Memory B cell (primary cell): Measurements from ENCODE around the gene UBE2I.
"Not testable (repeated sequence)": the region's sequence is repeated elsewhere in the genome, so short reads cannot be mapped to it uniquely, and the experiment has no call there.

Source experiments
- ATAC-seq: fragments of 150-1000 bp; cut with Tn5 transposase; 2 replicates; pipeline ENCODE4 v1.10.0; 2021; ENCODE audit warnings: low read depth, mild to moderate bottlenecking, moderate library complexity
- DNase-seq, 2 donors: peaks; one replicate each; pipeline ENCODE4 v3.0.0; 2022; ENCODE audit warnings: low spot score in 2 of 2
- H3K27ac Mint-ChIP-seq: one replicate; pipeline ENCODE4 v1.8.0; 2022; ENCODE audit warnings: mild to moderate bottlenecking, moderate library complexity, mixed read lengths
- H3K27me3 Mint-ChIP-seq: one replicate; pipeline ENCODE4 v1.8.0; 2022; ENCODE audit warnings: mixed read lengths
- H3K36me3 Mint-ChIP-seq: one replicate; pipeline ENCODE4 v1.8.0; 2022; ENCODE audit warnings: mild to moderate bottlenecking, mixed read lengths
- H3K4me1 Mint-ChIP-seq: one replicate; pipeline ENCODE4 v1.8.0; 2022; ENCODE audit warnings: mixed read lengths
- H3K4me3 Mint-ChIP-seq: one replicate; pipeline ENCODE4 v1.8.0; 2022; ENCODE audit warnings: mild to moderate bottlenecking, moderate library complexity, mixed read lengths
- H3K9me3 Mint-ChIP-seq: one replicate; pipeline ENCODE4 v1.8.0; 2022; ENCODE audit warnings: mixed read lengths

Gene UBE2I

DNA sequence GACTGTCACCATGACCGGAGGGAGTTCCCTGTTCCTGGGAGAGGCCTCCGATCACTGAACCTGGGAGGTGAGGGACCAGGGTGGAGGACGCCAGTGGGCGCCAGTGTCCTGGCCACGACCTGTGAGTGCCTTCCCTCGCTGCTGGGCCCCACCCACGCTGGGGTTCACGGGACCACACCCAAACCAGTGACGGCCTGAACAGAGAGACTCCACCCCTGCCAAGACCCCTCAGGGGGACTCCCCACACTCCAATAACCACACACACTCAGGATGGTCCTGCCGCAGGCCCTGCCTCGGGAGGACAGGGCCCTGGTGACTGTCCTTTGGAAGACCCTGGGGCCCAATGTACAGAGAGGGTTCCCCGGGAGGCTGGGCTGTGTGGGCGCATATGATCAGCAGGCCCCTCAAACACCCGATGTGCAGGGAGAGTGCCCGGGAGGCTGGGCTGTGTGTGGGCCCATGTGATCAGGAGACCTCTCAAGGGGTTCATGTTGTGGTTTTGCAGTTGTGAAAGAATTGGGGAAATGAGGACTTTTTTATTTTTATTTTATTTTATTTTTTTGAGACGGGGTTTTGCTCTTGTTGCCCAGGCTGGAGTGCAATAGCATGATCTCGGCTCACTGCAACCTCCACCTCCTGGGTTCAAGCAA, 27.0 kb upstream of the UBE2I start:
- Mint-ChIP-seq H3K4me3 (no peak overlapping the region), H3K36me3 (no peaks in the 10 kb centered on the region), H3K9me3 (no peaks in the 10 kb centered on the region), H3K27ac (no peak overlapping the region), H3K4me1 (peaks cover 2% of the 10 kb centered on the region), H3K27me3 (peaks cover 13% of the 10 kb centered on the region)
- ATAC-seq: peak; percentile 56
- DNase-seq: no peak

DNA sequence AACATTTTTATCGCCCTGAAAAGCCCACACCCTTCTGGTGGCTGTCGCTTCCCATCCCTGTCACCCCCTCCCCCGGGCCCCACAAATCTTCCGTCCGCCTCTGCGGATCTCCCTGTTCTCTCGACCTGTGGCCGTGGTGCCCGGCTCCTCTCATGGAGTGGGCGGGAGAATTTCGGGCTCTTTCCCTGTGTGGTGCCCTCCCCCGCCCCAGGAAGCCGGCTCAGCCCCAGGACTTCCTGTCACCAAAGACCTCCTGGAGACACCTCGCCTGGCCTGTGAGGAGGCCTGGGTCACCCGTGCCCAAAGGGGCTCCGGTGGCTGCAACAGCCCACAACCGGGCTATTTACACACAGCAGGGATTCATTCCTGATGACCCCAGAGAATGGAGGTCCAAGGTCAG, 26.1 kb upstream of the UBE2I start:
- DNase-seq (no peak), ATAC-seq (no peak)
- Mint-ChIP-seq H3K36me3 (no peaks in the 10 kb centered on the region), H3K9me3 (no peaks in the 10 kb centered on the region), H3K4me3 (no peak overlapping the region), H3K27ac (no peak overlapping the region), H3K27me3 (peaks cover 12% of the 10 kb centered on the region), H3K4me1 (peaks cover 2% of the 10 kb centered on the region)

DNA sequence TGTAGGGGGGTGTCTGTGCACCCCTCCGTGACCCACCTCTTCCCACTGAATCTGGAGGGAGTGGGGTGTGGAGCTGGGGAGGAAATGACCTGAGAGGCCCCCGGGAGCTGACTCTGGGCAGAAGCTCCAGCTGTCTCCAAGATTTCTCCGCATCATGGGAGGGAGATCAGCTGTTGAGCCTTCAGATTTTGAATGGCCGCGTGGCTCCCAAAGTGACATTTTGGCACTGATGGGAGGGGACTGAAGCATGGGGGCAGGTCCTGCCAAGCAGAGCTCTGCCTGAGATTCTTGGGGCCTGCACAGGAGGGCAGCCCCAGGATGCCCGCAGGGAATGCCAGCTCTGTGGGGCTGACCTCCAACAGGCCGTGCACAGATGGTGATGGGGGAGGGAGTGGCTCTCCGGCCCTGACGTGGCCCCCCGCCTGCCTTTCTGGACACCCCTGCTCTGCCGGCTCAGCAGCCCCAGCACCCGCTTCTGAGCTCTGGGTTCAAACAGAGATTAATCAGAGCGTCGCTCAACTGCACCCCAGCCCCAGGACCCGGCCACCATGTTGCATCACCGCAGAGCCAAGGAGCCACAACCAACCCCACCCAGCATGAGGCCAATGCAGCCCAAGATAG, 25.3 kb upstream of the UBE2I start:
- Mint-ChIP-seq H3K27ac (no peak overlapping the region), H3K36me3 (no peaks in the 10 kb centered on the region), H3K27me3 (peaks cover 15% of the 10 kb centered on the region), H3K4me1 (peaks cover 2% of the 10 kb centered on the region), H3K9me3 (no peaks in the 10 kb centered on the region), H3K4me3 (no peak overlapping the region)
- DNase-seq: no peak
- no peak for ATAC-seq

DNA sequence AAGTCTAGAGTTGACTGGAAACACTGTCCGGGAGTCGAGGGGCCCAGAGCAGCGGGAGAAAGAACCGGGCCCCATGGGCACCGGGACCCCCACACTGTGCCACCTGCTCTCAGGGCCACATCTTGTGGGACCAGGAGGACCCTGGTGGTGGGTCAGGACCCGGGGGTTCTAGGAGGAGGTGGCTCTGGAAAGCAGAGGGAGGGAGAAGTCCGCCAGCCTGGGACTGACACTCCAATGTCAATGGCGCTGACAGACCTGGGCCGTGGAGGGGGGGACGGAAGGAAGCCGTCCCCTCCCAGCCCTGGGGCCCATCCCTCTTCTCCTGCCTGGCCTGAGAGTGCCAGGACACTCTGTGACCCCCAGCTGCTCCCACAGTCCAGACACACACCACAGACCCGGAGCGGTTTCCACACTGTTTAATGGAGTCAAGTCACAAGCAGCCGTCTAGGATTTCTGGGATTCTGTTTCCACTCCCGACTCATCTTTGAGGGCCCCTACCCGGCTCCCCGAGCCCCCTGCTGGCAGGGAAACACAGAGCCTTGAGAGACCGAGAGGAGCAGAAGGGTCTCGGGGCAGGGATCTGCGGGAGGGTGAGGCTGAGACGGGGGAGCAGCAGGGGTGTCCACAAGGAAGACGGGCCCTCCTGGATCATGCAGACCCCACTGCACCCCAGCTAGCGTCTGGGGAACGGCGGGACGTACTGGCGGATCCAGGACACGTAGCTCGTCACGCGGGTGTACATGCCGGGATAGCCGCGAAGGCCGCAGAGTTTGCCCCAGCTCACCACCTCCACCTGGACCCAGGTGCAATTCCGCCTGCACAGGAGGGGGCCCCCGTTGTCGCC, 23.5 kb upstream of the UBE2I start:
- Mint-ChIP-seq H3K4me3 (no peak overlapping the region), H3K27ac (no peak overlapping the region), H3K4me1 (peaks cover 2% of the 10 kb centered on the region), H3K27me3 (peaks cover 14% of the 10 kb centered on the region), H3K9me3 (no peaks in the 10 kb centered on the region), H3K36me3 (no peaks in the 10 kb centered on the region)
- no peak for DNase-seq
- ATAC-seq: no peak

DNA sequence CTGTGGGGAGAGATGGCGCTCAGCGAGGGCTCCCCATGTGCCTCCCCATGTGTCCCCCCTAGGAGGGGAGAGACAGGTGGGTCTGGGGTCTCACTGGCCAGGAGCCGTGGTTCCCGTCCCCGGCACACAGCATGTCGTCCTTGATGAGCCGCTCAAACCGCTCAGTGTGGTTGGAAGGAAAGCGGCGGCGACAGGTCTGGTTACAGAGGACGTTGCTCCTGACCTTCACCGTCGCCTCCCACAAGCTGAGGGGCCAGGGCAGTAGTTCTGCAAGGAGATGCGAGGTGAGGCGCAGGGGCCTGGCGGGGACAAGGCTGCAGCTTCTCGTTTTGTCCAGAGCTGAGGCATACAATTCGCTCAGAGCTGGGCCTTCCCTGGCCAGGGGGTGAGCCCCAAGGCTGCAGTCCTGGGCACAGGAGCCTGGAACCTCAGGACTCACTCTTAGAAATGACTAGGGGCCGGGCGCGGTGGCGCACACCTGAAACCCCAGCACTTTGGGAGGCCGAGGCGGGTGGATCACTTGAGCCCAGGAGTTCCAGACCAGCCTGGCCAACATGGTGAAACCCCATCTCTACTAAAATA, 22.8 kb upstream of the UBE2I start:
- Mint-ChIP-seq H3K27me3 (peaks cover 14% of the 10 kb centered on the region), H3K36me3 (no peaks in the 10 kb centered on the region), H3K4me1 (peaks cover 2% of the 10 kb centered on the region), H3K4me3 (no peak overlapping the region), H3K27ac (no peak overlapping the region), H3K9me3 (no peaks in the 10 kb centered on the region)
- ATAC-seq (no peak), DNase-seq (no peak)

DNA sequence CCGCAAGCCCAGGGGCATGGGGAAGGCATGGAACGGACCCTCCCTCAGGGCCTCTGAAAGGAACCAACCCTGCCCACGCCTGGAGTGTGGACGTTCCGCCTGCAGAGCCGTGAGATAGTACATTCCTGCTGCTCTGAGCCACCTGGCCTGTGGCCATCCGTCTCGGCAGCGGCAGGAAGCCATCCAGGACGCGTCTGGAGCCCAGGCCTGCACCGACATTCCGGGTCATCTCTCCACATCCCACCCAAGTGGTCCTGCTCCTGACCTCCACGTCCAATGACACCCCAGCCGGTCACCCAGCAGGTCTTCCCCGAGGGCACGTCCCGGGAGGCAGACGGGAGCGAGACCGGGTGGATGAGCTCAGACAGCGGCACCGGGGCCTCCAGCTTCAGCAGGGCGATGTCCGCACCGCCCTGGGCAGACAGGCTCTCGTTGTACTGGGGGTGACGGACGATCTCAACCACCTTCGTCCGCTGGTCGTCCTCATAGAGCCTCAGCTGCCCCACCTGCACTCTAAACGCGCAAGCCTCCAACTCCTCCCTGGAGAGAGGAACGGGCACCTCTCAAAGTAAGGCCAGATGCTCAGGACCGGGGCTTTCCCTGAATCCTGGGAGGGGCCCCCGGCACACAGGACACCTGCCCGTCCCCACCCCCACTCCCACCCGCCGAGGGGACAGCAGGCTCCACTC, 21.3 kb upstream of the UBE2I start:
- Mint-ChIP-seq H3K4me3 (no peak overlapping the region), H3K36me3 (no peaks in the 10 kb centered on the region), H3K27me3 (peaks cover 16% of the 10 kb centered on the region), H3K4me1 (peaks cover 2% of the 10 kb centered on the region), H3K9me3 (no peaks in the 10 kb centered on the region), H3K27ac (no peak overlapping the region)
- no peak for DNase-seq
- ATAC-seq: no peak

DNA sequence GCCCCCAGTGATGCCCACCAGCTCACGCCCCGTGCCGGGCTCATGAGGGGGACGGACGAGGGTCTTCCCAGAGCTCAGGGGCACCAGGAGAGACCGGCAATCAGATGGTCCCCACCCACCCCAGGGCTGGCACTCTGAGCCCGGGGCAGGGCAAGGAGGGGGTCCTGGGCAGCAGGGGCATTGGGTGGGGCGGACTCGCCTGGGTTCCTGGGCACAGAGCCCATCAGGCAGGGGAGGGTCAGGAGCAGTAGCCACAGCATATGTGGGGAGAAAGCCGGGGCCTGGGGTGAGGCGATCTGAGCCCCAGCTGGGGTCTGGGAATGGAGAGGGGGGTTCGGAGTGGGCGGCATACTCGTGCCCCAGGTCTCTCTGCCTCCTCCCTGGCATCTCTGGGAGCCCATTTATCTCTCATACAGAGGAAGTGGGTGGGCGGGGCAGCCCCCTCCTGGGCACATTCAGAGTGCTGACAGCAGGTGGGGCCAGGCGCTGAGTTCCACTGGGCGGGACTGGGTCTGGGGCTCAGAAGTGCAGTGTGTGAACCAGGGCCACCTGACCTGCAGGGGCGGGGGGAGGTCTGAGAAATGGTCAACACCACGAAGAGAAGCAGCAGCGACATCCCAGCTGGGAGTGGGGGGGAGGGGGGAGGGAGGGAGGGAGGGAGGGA, 20.5 kb upstream of the UBE2I start:
- DNase-seq (no peak), ATAC-seq (peak; percentile 70)
- no peaks in the 10 kb centered on the region for H3K9me3 Mint-ChIP-seq
- no peak overlapping the region for H3K27ac Mint-ChIP-seq
- no peaks in the 10 kb centered on the region for H3K36me3 Mint-ChIP-seq
- peaks cover 2% of the 10 kb centered on the region for H3K4me1 Mint-ChIP-seq
- H3K4me3 Mint-ChIP-seq: peak overlapping the region; percentile 46
- H3K27me3 Mint-ChIP-seq: peaks cover 16% of the 10 kb centered on the region

DNA sequence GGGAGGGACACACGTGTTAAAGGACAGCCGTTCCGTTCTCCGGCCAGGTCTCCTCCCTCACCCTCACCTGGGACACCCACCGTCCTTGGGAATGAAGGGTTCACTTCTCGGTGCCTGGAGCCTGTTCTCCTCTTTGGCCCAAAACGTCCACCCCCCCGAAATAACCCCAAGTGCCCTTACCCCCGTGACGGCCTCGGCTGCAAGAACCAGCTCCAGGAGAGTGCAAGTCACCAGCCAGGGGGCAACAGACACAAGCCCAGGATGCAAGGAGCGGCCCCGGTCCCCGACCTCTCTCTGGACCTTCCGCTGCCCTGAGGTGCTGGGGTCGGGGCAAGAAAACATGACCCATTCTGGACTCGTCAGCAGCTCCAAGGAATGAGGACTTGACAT, 20.0 kb upstream of the UBE2I start:
- Mint-ChIP-seq H3K36me3 (no peaks in the 10 kb centered on the region), H3K9me3 (no peaks in the 10 kb centered on the region), H3K4me3 (no peak overlapping the region), H3K27ac (no peak overlapping the region), H3K4me1 (peaks cover 6% of the 10 kb centered on the region), H3K27me3 (peaks cover 16% of the 10 kb centered on the region)
- ATAC-seq: no peak
- DNase-seq: no peak

DNA sequence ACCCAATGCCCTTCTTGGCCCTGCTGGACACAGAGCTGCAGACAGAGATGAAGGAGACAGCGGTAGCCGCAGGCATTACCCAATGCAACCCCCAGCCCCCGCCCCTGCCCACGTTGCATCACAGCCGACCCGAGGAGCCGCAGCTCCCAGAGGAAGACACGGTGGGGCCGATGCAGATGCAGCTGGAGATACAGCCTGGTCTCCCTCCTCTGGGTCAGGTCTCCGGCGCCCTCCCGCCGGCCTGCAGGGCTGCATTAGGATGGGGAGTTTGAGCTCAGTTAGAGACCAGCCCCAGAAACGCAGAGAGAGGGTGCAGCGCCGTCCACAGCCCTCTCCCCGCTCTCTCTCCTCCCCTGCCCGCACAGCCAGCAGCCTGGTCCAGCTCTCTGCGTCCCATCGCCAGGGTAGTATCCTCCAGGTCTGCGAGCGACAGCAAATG, 19.4 kb upstream of the UBE2I start:
- H3K9me3 Mint-ChIP-seq: no peaks in the 10 kb centered on the region
- no peak for DNase-seq
- no peak overlapping the region for H3K4me3 Mint-ChIP-seq
- H3K27me3 Mint-ChIP-seq: peaks cover 16% of the 10 kb centered on the region
- no peaks in the 10 kb centered on the region for H3K36me3 Mint-ChIP-seq
- H3K4me1 Mint-ChIP-seq: peaks cover 8% of the 10 kb centered on the region
- ATAC-seq: no peak
- H3K27ac Mint-ChIP-seq: no peak overlapping the region

DNA sequence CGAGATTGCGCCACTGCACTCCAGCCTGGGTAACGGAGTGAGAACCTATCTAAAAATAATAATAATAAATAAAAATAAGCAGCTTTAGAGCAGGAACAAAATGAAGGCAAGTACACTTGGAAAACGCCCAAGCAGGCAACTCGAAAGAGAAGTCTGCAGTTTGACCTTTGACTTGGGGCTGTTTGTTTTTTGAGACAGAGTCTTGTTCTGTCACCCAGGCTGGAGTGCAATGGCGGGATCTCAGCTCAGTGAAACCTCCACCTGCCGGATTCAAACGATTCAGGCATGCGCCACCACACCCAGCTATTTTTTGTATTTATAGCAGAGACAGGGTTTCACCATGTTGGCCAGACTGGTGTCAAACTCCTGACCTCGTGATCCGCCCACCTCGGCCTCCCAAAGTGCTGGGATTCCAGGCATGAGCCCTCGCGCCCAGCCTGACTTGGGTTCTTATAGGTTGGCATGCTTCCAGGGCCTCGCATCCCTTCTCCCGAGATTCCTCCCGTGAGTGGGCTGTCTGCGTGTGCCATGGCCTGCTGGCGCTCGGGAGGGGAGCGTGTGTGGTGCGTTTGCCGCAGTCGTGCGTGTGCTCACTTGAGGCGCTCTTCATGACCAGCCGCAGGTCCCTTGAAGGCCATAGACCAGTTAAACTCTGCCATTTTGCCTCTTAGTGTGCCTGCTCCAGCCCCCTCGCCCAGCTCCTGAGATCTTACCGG, 18.4 kb upstream of the UBE2I start:
- no peaks in the 10 kb centered on the region for H3K9me3 Mint-ChIP-seq
- no peak overlapping the region for H3K27ac Mint-ChIP-seq
- ATAC-seq (no peak), DNase-seq (no peak)
- peaks cover 13% of the 10 kb centered on the region for H3K4me1 Mint-ChIP-seq
- H3K36me3 Mint-ChIP-seq: no peaks in the 10 kb centered on the region
- H3K4me3 Mint-ChIP-seq: no peak overlapping the region
- peaks cover 15% of the 10 kb centered on the region for H3K27me3 Mint-ChIP-seq

DNA sequence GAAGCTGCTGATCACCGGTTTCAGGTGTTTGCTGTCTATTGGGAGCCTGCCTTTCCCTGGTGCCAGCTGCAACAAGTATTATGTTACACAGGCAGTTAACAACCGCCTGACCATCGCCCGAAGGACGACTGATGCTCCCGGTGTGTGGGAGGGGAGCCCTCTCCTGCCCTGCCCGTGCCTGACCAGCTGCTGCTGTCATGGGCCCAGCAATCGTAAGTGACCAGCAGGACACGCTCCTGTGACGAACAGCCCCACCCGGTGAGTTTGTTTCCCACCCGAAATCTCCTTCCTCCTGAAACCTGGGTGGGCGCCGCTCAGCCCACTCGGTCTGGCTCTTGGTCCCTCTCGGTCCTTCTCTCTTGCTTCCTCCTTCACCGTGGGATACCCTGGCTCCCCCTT, 17.9 kb upstream of the UBE2I start:
- H3K4me3 Mint-ChIP-seq: no peak overlapping the region
- ATAC-seq: no peak
- no peaks in the 10 kb centered on the region for H3K36me3 Mint-ChIP-seq
- H3K9me3 Mint-ChIP-seq: no peaks in the 10 kb centered on the region
- H3K27ac Mint-ChIP-seq: no peak overlapping the region
- peaks cover 11% of the 10 kb centered on the region for H3K27me3 Mint-ChIP-seq
- no peak for DNase-seq
- peaks cover 13% of the 10 kb centered on the region for H3K4me1 Mint-ChIP-seq

DNA sequence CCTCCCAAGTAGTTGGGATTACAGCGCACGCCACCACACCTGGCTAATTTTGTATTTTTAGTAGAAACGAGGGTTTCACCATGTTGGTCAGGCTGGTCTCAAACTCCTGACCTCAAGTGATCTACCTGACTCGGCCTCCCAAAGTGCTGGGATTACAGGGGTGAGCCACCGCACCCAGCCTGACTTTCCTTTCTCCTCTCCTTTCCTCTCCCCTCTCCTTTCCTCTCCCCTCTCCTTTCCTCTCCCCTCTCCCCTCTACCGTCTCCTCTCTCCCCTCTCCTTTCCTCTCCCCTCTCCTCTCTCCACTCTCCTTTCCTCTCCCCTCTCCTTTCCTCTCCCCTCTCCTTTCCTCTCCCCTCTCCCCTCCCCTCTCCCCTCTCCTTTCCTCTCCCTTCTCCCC, 17.2 kb upstream of the UBE2I start:
- not testable (repeated sequence) for ATAC-seq, H3K36me3 Mint-ChIP-seq, H3K27ac Mint-ChIP-seq, H3K9me3 Mint-ChIP-seq, DNase-seq, H3K4me3 Mint-ChIP-seq
- Mint-ChIP-seq H3K27me3 (peaks cover 11% of the 10 kb centered on the region), H3K4me1 (peaks cover 18% of the 10 kb centered on the region)

DNA sequence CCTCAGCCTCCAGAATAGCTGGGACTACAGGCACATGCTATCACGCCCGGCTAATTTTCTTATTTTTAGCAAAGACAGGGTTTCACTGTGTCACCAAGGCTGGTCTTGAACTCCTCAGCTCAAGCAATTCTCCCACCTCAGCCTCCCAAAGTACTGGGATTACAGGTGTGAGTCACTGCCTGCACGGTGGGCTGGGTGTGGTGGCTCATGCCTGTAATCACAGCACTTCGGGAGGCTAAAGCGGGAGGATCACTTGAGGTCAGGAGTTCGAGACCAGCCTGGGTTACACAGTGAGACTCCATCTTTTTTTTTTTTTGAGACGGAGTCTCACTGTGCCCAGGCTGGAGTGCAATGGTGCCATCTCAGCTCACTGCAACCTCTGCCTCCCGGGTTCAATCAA, 16.6 kb upstream of the UBE2I start:
- H3K36me3 Mint-ChIP-seq, DNase-seq, H3K27ac Mint-ChIP-seq, H3K27me3 Mint-ChIP-seq, H3K4me3 Mint-ChIP-seq, ATAC-seq, H3K9me3 Mint-ChIP-seq: not testable (repeated sequence)
- H3K4me1 Mint-ChIP-seq: peaks cover 18% of the 10 kb centered on the region
